ENCODE measurements around the gene UBE2C.
A peak's percentile ranks its signal among the peaks of the same experiment; 100 is the strongest.
"Not testable (repeated sequence)": the region's sequence is repeated elsewhere in the genome, so short reads cannot be mapped to it uniquely, and the experiment has no call there.

The UBE2C gene

DNA sequence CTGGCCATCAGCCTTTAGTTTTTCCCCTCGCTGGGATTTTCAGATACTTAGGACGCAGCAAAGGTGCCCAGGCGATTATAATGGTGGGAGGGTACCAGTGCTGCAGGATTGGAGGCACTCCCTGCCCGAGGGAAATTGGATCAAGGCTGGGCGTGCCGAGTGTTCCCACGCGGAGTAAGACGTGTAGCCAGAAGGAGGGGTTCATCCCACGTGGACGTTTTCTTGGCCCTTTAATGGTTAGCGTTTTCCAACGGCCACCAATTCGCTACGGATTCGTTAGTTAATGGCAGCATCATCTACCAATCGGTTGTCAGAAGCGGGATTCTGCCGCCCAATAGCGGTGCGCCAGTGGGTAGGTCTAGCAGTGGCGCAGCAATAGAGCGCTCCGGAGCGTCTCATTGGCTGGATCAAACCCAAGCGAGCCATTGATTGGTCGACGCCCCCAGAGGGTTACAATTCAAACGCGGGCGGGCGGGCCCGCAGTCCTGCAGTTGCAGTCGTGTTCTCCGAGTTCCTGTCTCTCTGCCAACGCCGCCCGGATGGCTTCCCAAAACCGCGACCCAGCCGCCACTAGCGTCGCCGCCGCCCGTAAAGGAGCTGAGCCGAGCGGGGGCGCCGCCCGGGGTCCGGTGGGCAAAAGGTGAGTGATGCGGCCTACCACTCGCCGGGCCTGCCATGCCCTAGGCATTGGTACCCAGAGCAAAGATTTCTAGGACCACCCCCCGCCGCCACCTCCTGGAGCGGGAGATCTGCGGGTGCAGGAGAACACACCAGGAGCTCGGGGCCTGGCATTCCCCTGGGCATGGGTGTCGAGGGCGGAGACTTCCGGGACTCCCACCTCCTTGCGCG, at the start of gene UBE2C:
TSS of gene UBE2C (plus strand) at position 488 of the 849 bp plus-strand sequence. CDS start at position 540, 52 bp downstream.
- peak; percentile 81 to 87 for DNase-seq (ENCODE audit: low read depth in 1 of 2, low spot score in 1 of 2)

- DNase-seq (ENCODE audit: low read depth in 1 of 2, low spot score in 1 of 2): not testable (repeated sequence)
Observed at GRCh38 chr20:45764618-45765282, 47.7 kb upstream of the UBE2C start.

DNA sequence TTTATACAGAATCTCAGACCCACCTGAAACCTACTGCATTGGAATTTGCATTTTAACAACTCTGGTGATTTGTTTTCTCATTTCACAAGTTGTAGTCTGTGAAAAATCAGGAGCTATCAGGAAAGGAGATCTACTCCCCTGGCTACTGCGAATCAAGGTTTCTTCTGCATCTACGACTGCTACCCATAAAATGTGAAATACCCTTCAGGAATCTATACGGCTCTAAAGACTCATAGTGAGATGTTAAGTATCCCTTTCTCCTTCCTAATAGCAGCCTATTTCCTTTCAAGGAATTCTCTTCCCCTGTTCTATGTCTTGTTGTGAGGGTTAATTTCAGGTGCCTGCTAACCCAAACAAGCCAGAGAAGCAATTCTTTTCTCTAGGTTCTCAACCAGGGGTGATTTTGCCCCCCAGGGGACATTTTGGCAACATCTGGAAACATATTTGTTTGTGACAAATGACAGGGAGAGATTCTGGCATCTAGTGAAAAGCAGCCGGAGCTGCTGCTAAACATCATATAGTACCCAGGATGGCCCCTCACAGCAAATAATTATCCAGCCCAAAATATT, 47.1 kb upstream of the UBE2C start:
- DNase-seq (ENCODE audit: low read depth in 1 of 2, low spot score in 1 of 2): no peak

- DNase-seq (ENCODE audit: low read depth in 1 of 2, low spot score in 1 of 2): no peak
Observed at GRCh38 chr20:45765980-45766379, 46.5 kb upstream of the UBE2C start.

GRCh38 chr20:45768479-45768878, 44.0 kb upstream of the UBE2C start:
- DNase-seq (ENCODE audit: low read depth in 1 of 2, low spot score in 1 of 2): no peak

- peak; percentile 64 to 66 for DNase-seq (ENCODE audit: low read depth in 1 of 2, low spot score in 1 of 2)
Observed at GRCh38 chr20:45771182-45771759, 41.2 kb upstream of the UBE2C start.

- DNase-seq (ENCODE audit: low read depth in 1 of 2, low spot score in 1 of 2): no peak
Observed at GRCh38 chr20:45772693-45773092, 39.8 kb upstream of the UBE2C start.

DNA sequence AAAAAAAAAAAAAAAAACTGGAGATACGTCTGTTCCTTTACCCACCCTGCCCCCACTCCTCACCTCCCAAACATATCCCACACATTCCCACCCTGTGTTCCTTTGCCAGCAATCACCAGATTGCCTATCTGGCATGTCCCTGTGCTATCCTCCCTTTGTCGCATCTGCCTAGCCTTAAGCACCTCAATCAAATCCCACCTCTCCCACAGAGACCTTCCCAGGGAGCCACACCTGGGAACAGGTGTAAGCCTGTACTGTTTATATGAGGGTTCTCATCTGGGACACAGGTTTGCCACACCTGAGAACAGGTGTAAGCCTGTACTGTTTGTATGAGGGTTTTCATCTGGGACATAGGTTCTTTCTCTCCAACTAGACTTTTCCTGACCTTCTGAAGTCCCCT, 37.5 kb upstream of the UBE2C start:
- no peak for DNase-seq (ENCODE audit: low read depth in 1 of 2, low spot score in 1 of 2)

DNA sequence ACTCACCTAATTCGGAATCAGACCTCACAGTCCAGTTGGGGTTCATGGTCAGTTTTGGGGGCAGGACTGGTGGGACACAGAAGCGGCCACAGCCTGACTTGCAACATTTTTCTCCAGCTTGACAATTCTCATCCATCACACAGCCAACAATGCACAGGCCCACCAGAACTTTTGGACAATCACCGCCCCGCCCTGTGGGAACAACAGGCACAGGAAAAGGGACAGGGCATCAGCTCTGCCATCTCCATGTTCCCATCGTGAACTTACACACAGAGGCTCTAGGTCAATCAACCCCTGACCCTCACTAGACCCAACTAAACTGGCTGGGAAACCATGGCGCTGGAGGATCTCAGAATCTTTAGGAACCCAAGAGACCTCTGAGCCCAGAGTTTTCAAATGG, 37.0 kb upstream of the UBE2C start:
- DNase-seq (ENCODE audit: low read depth in 1 of 2, low spot score in 1 of 2): no peak

DNA sequence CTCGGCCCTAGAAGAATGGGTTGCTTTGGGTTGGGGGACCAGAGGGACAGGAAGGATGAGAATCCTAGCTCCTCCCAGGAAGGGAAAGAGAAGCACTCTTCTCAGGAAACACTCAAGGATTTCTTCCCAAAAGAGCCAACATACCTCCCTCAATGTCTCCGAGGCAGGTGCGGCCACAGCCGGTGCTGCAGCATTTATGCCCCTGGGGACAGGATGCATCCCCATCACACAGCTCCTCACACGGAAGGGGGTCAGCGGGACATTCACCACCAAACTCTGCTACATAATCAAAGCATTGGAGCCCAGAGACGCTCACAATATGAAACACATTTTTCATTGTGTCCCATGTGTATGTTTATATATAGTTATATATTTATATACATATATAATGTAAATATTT, 35.5 kb upstream of the UBE2C start:
- DNase-seq (ENCODE audit: low read depth in 1 of 2, low spot score in 1 of 2): no peak

GRCh38 chr20:45779011-45779915, 33.2 kb upstream of the UBE2C start:
- DNase-seq (ENCODE audit: low read depth in 1 of 2, low spot score in 1 of 2): no peak

DNA sequence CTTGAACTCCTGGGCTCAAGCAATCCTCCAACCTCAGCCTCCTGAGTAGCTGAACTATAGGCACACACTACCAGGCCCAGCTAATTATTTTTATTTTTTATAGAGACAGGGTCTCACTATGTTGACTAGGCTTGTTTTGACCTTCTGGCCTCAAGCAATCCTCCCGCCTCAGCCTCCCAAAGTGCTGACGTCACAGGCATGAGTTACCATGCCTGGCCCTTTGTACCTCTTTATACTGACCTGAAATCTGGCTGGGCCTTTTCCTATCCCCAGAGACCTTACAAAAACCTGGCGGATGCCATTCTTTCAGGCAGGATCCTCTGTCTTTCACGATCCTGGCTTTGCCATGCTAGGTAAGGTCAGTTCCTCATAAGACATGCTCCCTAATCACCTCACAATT, 32.3 kb upstream of the UBE2C start:
- DNase-seq (ENCODE audit: low read depth in 1 of 2, low spot score in 1 of 2): no peak

GRCh38 chr20:45781391-45781931, 31.0 kb upstream of the UBE2C start:
- no peak for DNase-seq (ENCODE audit: low read depth in 1 of 2, low spot score in 1 of 2)

DNA sequence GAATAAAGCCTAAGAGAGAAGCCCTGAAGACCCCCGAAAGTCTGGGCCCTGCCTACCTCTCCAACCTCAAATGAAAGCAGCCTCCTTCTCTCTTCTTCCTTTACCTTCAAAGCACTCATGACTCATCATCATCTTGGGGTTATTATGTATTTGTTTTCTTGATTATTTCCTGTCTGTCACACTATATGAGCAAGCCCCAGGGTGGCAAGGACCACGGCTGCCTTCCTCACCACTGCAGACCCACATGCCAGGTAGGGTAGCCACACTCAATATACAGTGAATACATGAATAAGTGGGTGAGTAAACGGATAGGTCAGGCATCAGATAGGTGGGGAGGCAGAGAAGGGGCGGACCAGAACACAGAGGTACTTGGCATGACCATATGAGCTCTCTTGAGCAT, 29.6 kb upstream of the UBE2C start:
- DNase-seq (ENCODE audit: low read depth in 1 of 2, low spot score in 1 of 2): no peak

DNA sequence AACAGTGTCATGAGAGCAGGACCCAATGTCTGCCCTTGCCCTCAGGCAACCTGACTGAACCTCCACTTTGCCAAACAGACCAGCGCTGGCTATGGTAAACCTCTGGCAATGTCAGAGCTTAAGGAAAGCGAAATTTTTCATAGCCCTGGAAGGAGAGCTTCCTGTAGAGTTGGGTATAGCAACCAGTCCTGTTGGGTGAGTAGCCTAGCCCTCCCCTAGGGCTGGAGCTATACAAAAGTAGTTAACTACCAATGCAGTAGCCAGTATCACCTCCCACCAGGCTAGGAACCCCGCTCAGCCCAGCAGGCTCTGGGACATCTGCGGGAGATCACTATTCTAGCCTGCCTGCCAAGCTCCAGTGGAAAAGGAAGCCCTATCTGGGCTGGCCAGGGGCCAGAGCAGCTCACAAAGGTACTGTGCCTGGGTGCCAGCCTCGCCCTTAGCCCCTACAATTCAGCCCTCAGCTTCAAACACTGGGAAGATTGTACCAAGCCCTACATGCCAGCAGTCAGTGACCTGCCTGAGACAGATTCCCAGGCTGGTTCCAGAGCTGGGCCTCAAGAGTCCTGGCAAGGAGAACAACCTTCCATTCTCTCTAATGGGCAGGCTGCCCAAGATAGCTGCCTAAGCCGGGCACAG, 28.7 kb upstream of the UBE2C start:
- no peak for DNase-seq (ENCODE audit: low read depth in 1 of 2, low spot score in 1 of 2)

DNA sequence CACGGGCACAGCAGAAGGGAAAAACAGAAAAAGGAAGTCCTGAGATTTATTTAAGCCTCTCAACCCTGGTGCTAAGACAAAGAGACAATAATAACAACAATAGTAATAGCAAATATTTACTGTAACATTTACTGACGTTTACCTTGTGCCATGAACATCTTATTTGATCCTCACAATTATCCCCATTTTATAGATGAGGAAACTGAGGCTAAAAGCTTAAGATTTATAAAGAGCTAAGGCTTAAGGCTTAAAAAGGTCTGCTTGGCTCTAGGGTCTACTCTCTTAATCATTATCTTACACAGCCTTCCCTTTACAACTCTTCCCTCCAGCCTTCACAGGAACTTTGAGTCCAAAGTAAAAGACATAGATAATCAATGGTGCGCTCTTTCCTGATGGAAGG, 24.1 kb upstream of the UBE2C start:
- no peak for DNase-seq (ENCODE audit: low read depth in 1 of 2, low spot score in 1 of 2)

DNA sequence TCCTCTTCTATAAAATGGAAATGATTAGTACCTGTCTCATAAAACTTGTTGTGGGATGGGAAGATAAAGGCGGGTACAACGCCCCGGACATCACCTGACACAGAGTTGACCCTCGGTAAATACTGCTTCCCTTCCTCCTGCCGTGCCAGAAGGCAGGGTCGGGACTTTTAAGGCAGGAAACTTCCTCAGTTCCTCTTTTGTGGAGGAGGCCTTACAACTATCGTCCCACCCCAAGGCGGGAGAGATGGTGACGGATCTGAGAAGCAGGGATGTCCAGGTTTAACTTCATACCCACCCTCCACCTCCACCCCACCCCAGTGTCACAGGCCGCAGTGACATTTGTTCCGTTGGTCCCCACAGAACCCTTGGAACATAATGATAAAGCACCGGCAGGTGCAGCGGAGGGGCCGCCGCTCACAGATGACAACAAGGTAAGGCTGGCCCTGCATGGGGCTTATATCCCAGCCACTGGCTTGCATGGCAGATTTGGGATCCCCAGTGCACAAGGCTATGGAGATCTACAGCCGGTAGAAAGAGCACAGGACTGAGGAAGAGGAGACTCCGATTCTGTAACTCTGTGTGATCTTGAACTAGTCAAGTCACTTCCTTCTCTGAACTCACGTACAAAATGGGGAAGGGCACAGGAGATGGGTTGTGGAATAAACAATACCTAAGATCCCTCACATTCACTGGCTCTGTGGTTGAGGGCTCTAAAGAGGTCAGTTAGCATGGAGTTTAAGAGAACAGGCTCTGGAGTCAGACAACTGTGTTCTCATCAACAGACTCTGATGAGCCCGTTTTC, 19.9 kb upstream of the UBE2C start:
- DNase-seq (ENCODE audit: low read depth in 1 of 2, low spot score in 1 of 2): no peak

- no peak for DNase-seq (ENCODE audit: low read depth in 1 of 2, low spot score in 1 of 2)
Observed at GRCh38 chr20:45796337-45797065, 15.9 kb upstream of the UBE2C start.

GRCh38 chr20:45797510-45797909, 14.9 kb upstream of the UBE2C start:
- DNase-seq (ENCODE audit: low read depth in 1 of 2, low spot score in 1 of 2): not testable (repeated sequence)
